Measurements from ENCODE around the gene MEX3B.
A peak's percentile ranks its signal among the peaks of the same experiment; 100 is the strongest.
"Not testable (repeated sequence)": the region's sequence is repeated elsewhere in the genome, so short reads cannot be mapped to it uniquely, and the experiment has no call there.

The MEX3B gene

GRCh38 chr15:82017656-82018055 lies 28.2 kb downstream of the MEX3B start:
- no peak overlapping the region for H3K4me3 Mint-ChIP-seq
- ATAC-seq (replicated peaks): no peak
- peaks cover 0 to 1% of the 10 kb centered on the region in 2 donors for H3K4me1 Mint-ChIP-seq (ENCODE audit: low read depth in 2 of 2)
- no peaks in the 10 kb centered on the region for H3K36me3 Mint-ChIP-seq (ENCODE audit: insufficient read depth)
- H3K27ac Mint-ChIP-seq: no peak overlapping the region
- no peak for DNase-seq
- H3K27me3 Mint-ChIP-seq: peaks cover 51 to 72% of the 10 kb centered on the region in 2 donors
- H3K9me3 Mint-ChIP-seq: no peaks in the 10 kb centered on the region

- H3K27me3 Mint-ChIP-seq: peaks cover 47 to 78% of the 10 kb centered on the region in 2 donors
- H3K9me3 Mint-ChIP-seq: no peaks in the 10 kb centered on the region
- no peak overlapping the region for H3K27ac Mint-ChIP-seq
- DNase-seq: no peak
- no peaks in the 10 kb centered on the region for H3K36me3 Mint-ChIP-seq (ENCODE audit: insufficient read depth)
- no peak overlapping the region for H3K4me3 Mint-ChIP-seq
- no peak for ATAC-seq (replicated peaks)
- no peaks in the 10 kb centered on the region for H3K4me1 Mint-ChIP-seq (ENCODE audit: low read depth in 2 of 2)
Observed at GRCh38 chr15:82014989-82015388, 30.8 kb downstream of the MEX3B start.

DNA sequence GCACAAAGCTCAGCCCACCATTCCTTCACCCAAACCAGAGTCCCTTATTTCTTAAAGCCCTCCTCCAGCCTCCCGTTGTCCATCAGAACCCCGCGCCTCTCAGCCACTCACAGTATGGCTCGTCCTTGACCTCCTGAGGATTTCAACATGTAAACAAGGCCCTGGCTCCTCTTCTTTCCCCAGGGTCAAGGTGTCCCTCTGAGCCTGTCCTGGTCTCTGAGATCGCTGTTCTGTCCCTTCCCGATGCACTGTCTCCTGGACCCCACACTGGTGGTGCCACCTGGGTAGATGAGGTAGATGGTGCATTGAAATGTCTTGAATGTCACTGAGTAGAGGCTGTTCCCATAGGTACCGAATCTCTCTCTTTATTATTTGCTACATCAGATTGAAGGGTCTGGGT lies 32.9 kb downstream of the MEX3B start:
- no peaks in the 10 kb centered on the region for H3K36me3 Mint-ChIP-seq (ENCODE audit: insufficient read depth)
- DNase-seq (no peak), ATAC-seq (replicated peaks) (no peak)
- no peaks in the 10 kb centered on the region for H3K4me1 Mint-ChIP-seq (ENCODE audit: low read depth in 2 of 2)
- no peak overlapping the region for H3K27ac Mint-ChIP-seq
- H3K4me3 Mint-ChIP-seq: no peak overlapping the region
- peaks cover 58 to 77% of the 10 kb centered on the region in 2 donors for H3K27me3 Mint-ChIP-seq
- H3K9me3 Mint-ChIP-seq: no peaks in the 10 kb centered on the region

DNA sequence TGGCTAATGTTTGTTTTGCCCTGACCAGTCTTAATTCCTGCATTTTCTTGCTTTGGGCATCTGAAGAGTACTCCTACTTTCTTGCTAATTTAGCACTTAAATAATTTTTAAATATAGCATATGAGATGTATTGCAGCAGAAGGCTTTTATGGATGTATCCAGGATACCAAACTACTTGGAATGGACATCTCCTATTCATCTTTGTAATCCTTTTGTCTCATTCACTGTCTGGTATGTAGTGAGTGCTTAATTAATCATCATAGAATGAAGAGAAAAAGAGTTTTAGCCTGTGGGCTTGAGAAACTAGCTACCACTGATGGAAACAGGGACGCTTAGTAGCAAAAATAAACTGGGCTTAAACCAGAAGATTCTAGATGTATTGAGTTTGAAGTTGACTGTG lies 40.6 kb downstream of the MEX3B start:
- DNase-seq (no peak), ATAC-seq (replicated peaks) (no peak)
- Mint-ChIP-seq H3K27me3 (peaks cover 11 to 23% of the 10 kb centered on the region in 2 donors), H3K27ac (no peak overlapping the region), H3K4me1 (ENCODE audit: low read depth in 2 of 2) (no peaks in the 10 kb centered on the region), H3K9me3 (no peaks in the 10 kb centered on the region), H3K36me3 (ENCODE audit: insufficient read depth) (no peaks in the 10 kb centered on the region), H3K4me3 (no peak overlapping the region)

DNA sequence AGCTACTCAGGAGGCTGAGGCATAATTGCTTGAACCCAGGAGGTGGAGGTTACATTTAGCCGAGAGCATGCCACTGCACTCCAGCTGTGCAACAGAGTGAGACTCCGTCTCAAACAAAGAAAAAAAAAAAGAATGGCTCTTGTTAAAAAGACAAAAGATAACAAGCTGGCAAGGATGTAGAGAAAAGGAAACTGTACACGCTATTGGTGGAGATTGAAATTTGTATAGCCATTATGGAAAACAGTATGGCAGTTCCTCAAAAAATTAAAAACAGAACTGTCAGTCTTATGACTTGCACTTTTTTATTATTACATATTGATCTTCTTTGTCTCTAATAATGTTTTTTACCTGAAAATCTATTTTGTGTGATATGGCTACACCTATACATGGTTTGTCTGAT lies 41.9 kb downstream of the MEX3B start:
- no peaks in the 10 kb centered on the region for H3K36me3 Mint-ChIP-seq (ENCODE audit: insufficient read depth)
- H3K4me3 Mint-ChIP-seq: no peak overlapping the region
- H3K27ac Mint-ChIP-seq: no peak overlapping the region
- ATAC-seq (replicated peaks) (no peak), DNase-seq (no peak)
- H3K27me3 Mint-ChIP-seq: peaks cover 0 to 10% of the 10 kb centered on the region in 2 donors
- H3K9me3 Mint-ChIP-seq: no peaks in the 10 kb centered on the region
- no peaks in the 10 kb centered on the region for H3K4me1 Mint-ChIP-seq (ENCODE audit: low read depth in 2 of 2)

GRCh38 chr15:81995081-81995480 lies 50.7 kb downstream of the MEX3B start:
- not testable (repeated sequence) for H3K36me3 Mint-ChIP-seq (ENCODE audit: insufficient read depth); H3K27me3 Mint-ChIP-seq; H3K4me1 Mint-ChIP-seq (ENCODE audit: low read depth in 2 of 2); ATAC-seq (replicated peaks)
- Mint-ChIP-seq H3K9me3 (peaks cover 0 to 16% of the 10 kb centered on the region in 2 donors), H3K4me3 (peak overlapping the region in 1 of 2 donors; percentile 68), H3K27ac (peak overlapping the region in 1 of 2 donors; percentile 64)
- peak in 1 of 3 experiments; percentile 22 for DNase-seq

DNA sequence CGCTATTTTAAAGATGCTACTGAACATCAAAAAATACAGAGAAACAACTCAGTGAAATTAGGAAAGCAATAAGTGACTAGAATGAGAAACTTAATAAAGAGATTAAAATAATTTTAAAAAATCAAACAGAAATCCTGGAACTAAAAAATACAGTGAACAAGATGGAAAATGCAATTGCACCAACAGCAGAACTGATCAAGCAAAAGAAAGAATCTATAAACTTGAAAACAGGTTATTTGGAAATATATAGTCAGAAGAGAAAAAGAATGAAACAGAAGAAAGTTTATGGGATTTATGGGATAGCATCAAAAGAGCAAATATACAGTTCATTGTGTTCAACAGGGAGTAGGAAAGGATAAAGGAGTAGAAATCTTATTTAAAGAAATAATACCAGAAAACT lies 53.3 kb downstream of the MEX3B start:
- Mint-ChIP-seq H3K9me3 (peaks cover 0 to 16% of the 10 kb centered on the region in 2 donors), H3K36me3 (ENCODE audit: insufficient read depth) (no peaks in the 10 kb centered on the region), H3K27me3 (peaks cover 0 to 8% of the 10 kb centered on the region in 2 donors), H3K4me1 (ENCODE audit: low read depth in 2 of 2) (no peaks in the 10 kb centered on the region), H3K27ac (no peak overlapping the region), H3K4me3 (no peak overlapping the region)
- no peak for DNase-seq
- no peak for ATAC-seq (replicated peaks)

All from effector memory CD8-positive, alpha-beta T cell (primary cell).